GM21576 (cell line): Measurements from ENCODE around the gene RAB43.
"Not testable (repeated sequence)": the region's sequence is repeated elsewhere in the genome, so short reads cannot be mapped to it uniquely, and the experiment has no call there.

Experiments
- ATAC-seq: cut with Tn5 transposase; IDR thresholded peaks from one replicate; pipeline ENCODE4 v1.9.1; 2021; ENCODE audit warnings: mild to moderate bottlenecking, moderate library complexity; ENCODE audit not compliant: unreplicated experiment

Gene RAB43

GRCh38 chr3:129100274-129100673 is 21.3 kb downstream of the RAB43 start:
- no peak for ATAC-seq

DNA sequence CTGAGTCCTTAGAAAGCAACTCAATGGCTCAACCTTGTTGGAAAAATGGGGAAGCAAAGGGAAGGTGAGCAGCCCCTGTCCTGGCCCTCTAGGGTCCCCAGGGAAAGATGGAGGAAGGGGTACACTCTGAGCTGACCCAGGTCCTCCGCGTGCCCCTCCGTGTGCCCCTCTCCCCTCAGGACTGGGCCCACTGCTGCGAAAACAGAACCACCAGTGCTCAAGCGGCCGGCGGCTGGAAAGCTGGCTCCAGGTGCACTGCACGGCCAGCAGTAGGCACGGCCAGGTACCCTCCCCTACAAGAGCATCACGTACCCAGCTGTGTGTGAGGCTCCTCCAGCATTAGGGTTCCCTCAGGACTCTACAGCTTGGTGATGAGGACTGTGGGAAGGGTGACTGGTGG is 26.3 kb downstream of the RAB43 start:
- ATAC-seq, result no peak

DNA sequence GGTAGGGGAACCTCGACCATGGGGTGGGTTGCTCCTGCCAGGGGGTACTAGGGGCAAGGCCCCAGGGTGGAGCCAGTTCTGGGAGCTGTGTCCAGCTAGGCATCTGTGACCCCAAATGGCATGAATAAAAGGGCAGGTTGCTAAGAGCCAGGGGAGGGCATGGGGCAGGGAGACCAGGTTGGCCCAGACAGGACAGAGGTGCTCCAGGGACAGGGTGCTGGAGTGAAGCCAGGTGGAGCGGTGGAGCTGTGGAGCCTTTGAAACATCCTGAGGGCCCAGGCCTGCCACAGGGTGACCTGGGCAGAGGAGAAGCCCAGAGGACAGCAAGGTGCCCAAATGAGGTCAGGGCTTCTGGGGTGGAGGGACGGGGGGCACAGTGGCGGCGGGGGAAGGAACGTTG is 33.3 kb downstream of the RAB43 start:
- not testable (repeated sequence) for ATAC-seq

DNA sequence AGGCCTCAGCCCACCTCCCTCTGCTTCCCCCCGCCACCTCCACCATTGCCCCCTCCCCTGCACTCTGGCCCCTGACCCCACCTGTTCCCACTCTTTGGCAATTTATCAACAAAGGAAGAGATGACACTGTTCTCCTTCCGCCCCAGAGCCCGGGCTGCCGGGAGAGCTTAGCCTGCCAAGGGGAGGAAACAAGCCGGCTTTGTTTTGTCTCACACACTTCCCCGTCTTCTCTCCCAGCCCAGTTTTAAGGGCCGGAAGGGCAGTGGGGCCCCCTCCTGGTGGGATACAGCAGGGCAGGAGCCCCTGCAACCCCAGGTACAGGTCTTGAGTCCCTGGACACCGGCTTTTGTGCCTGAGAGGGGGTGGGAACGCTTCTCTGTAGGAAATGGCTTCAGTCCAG is 33.7 kb downstream of the RAB43 start:
- not testable (repeated sequence) for ATAC-seq

DNA sequence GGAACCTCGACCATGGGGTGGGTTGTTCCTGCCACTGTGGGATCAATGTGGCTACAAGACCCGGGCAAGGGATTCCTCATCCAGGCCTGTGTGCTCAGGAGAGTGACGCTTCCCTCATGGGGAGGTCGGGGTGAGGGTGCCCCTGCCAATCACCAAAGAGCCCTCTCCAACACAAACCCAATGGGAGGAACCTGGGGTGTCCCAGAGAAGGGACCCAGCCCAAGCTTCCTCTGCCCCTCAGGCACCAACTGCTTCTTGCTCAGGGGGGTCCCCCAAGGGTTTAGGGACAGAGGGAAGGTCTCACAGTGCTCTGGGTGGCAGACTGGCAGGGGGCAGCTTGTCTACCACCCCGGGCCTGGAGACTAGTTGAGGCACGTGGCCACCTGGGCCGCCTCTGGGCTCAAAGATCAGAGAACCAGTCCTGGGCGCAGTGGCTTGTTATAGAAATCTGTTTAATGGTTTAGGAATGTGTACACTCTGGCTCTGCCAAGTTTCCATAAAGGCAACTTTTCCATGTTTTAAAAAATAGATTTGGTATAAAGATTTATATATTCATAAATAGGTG is 34.4 kb downstream of the RAB43 start:
- no peak for ATAC-seq

DNA sequence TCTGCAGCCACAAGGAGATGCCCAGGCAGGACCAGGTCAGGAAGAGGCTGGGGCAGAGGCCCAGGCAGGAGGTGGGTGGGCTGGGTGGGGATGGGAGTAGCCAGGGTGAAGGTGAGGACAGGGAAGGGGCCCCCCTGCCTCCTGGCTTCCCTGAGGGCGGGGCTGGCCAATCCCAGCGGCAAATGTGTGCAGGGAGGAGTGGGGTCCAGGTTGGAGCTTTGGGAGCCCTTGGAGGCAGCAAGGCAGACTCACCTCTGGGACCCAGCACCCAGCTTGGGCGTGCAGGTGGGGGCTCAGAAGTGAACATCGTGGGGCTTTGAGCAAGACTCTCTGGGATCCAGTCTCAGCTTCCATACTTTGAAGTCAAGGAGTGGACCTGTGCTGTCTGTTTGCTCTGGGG is 35.8 kb downstream of the RAB43 start:
- no peak for ATAC-seq

- ATAC-seq, result no peak
Measured at GRCh38 chr3:129085165-129085715, 36.4 kb downstream of the RAB43 start.

DNA sequence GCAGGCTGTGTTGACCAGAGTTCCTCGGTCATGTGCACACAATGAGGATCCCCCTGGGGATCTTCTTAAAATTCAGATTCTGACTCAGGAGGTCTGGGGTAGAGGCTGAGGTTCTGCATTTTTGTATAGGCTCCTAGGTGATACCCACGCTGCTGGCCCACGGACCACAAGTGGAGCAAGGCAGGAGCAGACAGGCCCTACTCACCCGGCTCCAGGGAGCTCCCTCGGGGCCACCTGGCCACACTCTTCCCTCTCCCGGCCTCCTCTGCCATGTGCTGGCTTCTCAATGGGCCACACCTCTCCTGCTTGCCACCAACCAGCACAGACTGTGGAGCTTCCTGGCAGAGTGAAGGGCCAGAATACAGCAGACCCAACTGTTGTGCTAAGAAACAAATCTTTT is 37.1 kb downstream of the RAB43 start:
- ATAC-seq, result no peak

GRCh38 chr3:129082026-129082425 is 39.6 kb downstream of the RAB43 start:
- no peak for ATAC-seq

DNA sequence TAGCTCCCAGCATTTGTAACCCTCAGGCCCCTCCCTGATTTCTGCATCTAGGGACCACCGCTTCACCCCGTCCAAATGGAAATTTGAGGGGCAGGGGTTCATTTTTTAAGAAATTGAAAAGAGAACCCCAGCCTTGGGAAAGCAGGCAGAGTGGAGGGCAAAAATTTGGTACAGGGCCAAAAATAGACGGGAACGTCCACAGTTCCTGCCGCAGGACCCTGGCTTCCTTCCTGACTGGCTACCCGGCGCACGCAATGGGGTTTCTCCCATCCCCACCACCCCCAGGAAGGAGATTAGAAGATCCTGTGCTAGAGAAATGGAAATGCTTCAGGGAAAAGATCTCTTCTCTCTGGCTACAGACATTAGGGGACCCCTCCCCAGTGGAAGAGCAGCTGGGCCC is 40.1 kb downstream of the RAB43 start:
- ATAC-seq, result no peak

- ATAC-seq, result no peak
Measured at GRCh38 chr3:129078510-129078909, 43.1 kb downstream of the RAB43 start.

DNA sequence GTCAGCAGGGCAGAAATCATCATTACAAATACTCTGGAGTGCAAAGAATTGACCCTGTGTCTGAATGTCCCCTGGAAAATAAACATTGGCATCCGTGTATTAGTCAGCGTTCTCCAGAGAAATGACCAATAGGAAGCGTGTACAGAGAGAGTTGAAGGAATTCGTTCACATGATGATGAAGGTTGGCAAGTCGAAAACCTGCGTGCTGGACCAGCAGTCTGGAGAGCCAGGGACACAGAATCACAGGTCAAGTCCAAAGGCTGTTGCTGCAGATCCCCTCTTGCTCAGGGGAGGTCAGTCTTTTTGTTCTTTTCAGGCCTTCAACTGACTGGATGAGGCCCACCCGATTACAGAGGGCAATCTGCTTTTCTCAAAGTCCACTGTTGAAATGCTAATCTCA is 44.4 kb downstream of the RAB43 start:
- ATAC-seq, result no peak

- ATAC-seq, result no peak
Measured at GRCh38 chr3:129070086-129070885, 51.3 kb downstream of the RAB43 start.

DNA sequence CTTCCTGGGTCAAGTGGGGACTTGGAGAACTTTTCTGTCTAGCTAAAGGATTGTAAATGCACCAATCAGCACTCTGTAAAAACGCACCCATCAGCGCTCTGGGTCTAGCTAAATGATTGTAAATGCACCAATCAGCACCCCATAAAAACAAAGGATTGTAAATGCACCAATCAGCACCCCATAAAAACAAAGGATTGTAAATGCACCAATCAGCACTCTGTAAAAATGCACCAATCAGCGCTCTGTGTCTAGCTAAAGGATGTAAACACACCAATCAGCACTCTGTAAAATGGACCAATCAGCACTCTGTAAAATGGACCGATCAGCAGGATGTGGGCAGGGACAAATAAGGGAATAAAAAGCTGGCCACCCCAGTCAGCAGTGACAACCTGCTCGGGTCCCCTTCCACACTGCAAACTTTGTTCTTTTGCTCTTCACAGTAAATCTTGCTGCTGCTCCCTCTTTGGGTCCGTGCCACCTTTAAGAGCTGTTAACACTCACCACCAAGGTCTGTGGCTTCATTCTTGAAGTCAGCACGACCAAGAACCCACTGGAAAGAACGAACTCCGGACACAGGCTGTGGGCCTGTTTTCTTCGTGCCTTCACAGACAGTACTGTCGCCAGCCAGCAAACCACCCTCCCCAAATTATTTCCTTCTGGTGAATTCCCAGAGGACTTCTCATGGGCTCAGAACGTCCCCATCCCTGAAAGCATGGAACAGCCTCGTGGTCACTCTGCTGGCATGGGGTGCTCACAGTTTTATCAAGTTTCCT is 52.1 kb downstream of the RAB43 start:
- ATAC-seq, result not testable (repeated sequence)

GRCh38 chr3:129068291-129068886 is 53.2 kb downstream of the RAB43 start:
- no peak for ATAC-seq

- ATAC-seq, result not testable (repeated sequence)
Measured at GRCh38 chr3:129067719-129068118, 53.9 kb downstream of the RAB43 start.

DNA sequence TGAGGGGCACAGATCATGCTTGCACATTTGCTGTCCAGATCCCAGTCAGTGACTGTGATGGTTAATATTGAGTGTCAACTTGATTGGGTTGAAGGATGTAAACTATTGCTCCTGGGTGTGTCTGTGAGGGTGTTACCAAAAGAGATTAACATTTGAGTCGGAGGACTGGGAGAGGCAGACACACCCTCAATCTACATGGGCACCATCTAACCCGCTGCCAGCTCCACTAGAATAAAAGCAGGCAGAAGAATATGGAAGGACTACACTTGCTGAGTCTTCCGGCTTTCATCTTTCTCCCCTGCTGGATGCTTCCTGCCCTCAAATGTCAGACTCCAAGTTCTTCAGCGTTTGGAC is 55.9 kb downstream of the RAB43 start:
- no peak for ATAC-seq

DNA sequence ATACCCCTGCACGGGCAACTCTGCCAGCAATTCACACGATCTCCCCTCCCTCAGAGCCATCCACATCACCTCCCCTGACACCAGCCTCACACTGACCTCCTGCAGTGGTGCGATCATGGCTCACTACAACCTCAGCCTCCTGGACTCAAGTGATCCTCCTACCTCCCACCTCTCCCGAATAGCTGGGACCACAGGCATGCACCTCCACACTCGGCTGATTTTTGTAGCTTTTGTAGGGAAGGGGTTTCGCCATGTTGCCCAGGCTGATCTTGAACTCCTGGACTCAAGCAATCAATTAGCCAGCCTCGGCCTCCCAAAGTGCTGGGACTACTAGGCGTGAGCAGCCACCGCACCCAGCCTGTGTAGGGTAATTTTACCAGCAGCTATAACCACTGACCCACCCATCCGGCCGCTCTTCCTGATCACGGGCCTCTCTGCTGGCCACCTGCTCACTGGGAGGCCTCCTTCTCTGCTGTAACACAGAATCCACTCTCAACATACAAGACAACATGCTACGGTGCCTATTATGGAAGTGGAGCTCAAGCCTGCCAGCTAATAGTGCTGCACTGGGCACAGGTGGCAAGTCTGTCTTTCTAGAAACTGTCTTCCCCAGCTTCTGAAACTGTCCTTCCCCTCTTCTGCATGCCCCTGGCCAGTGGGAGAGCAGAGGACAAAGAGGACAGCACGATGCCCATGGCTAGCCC is 56.4 kb downstream of the RAB43 start:
- no peak for ATAC-seq

DNA sequence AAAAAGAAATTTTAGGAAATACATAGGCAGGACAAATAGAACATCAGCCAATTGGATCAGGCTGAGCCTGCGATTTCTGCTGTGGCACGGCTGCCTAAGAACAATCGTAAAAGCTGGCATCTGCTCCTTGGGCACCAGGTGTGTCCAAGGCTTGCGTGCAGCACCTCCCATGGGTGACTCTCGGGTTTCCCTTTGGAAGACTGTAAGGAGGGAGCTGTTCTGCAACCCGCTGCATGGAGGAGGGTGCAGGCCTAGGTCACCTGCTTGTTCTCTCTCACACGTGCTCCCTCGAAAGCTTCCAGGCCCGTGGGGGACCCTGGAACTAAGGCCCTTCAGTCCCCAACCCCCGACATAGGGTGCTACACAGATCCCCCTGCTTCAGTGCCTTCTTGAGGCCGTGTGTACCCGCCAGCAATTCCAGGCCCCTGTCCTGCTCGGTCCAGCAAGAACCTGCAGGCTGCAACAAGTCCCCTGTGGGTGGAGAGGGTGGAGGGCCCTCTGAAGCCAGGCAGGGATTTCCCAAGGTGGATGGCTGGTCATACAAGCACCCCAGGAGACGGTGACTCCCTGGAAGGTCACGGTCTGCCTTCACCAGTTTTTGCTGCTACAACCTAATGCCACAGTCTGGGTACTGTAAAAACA is 57.6 kb downstream of the RAB43 start:
- ATAC-seq, result no peak

DNA sequence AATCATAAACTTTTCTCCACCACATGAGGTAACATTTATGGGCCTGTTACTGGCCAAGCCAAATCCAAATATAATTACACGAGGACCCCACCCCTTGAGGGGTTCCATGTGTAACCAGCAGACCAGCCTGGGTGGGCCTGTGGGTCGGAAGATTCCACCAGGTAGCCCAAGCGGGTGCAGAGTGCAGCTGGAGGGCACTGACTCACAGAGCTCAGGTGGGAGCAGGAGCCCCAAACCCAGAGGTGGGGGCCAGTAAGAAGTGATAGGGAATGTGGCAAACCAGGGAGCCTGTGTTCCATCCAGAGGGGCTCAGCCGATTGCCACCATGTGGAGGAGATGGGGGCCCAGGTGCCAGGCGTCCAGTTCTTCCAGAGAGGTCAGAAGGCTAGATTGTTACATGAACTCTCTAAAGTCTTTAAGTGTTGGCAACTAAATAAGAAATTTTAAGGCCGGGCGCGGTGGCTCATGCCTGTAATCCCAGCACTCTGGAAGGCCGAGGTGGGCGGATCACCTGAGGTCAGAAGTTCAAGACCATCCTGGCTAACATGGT is 58.4 kb downstream of the RAB43 start:
- ATAC-seq, result no peak
